Measurements from ENCODE around the gene MAP2K1. TPM values are rescaled to one million over a fixed set of nuclear protein-coding genes. Genes with fewer than 3 reads are reported as not detected.
A peak's percentile ranks its signal among the peaks of the same experiment; 100 is the strongest.
"Not testable (repeated sequence)": the region's sequence is repeated elsewhere in the genome, so short reads cannot be mapped to it uniquely, and the experiment has no call there.

Gene MAP2K1
- total RNA-seq, 2 donors from 2014 or later: 121 to 134 TPM

DNA sequence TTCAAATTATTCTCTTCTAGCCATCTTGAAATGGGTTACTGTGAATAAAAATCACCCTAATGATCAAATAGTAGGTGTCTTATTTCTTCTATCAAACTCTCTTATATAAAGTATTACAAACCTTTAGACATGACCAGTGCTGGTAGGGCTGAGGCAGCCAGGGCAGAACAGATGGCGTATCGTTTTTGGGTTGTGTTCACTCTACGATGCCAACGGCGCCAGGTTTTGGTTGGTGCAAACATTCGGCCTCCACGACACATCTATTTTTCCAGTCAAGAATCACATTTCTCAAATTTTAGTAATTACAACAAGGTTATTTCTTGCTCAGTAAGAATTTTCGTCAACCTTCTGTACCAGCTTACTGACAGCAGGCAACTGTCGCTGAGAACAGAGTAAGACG is 115.8 kb downstream of the MAP2K1 start:
- Mint-ChIP-seq H3K27me3 (no peaks in the 10 kb centered on the region), H3K36me3 (peaks cover 46% of the 10 kb centered on the region), H3K4me3 (peak overlapping the region; percentile 94), H3K27ac (peak overlapping the region; percentile 93), H3K9me3 (no peaks in the 10 kb centered on the region), H3K4me1 (ENCODE audit: low read depth in 2 of 2) (peaks cover 36 to 51% of the 10 kb centered on the region in 2 donors)
- no peak for DNase-seq (ENCODE audit: low spot score)
- ATAC-seq: no peak

DNA sequence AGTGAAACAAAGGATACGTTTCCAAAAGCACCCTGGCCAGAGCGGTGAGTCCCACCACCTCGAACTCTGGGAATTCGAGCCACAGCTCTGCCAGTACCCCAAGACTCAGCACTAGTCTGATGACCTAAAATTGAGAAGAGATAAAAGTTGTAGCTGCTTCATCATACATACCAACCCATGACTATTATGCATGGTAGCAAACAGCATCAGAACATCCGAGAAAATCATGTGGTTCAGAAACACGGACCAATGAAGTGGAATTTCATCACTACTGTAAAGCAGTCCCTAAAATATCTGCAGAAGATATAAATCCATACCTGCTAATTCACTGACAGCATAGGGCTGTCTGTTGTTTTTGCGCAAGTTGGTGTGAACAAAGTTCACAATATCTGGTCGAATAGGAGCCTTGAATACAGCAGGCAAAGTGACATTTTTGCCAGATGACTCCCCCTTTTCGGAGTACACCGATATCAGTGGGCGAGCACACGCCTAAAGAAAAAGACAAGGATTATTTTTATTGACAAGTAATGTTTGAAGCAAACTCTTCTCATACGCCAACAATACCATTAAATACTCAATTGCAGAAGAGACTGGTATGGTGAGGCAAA is 116.4 kb downstream of the MAP2K1 start:
- peak overlapping the region; percentile 93 for H3K27ac Mint-ChIP-seq
- H3K9me3 Mint-ChIP-seq; ATAC-seq; H3K27me3 Mint-ChIP-seq; DNase-seq (ENCODE audit: low spot score): not testable (repeated sequence)
- H3K4me1 Mint-ChIP-seq (ENCODE audit: low read depth in 2 of 2): peaks cover 31 to 47% of the 10 kb centered on the region in 2 donors
- peak overlapping the region; percentile 94 for H3K4me3 Mint-ChIP-seq
- peaks cover 42% of the 10 kb centered on the region for H3K36me3 Mint-ChIP-seq

DNA sequence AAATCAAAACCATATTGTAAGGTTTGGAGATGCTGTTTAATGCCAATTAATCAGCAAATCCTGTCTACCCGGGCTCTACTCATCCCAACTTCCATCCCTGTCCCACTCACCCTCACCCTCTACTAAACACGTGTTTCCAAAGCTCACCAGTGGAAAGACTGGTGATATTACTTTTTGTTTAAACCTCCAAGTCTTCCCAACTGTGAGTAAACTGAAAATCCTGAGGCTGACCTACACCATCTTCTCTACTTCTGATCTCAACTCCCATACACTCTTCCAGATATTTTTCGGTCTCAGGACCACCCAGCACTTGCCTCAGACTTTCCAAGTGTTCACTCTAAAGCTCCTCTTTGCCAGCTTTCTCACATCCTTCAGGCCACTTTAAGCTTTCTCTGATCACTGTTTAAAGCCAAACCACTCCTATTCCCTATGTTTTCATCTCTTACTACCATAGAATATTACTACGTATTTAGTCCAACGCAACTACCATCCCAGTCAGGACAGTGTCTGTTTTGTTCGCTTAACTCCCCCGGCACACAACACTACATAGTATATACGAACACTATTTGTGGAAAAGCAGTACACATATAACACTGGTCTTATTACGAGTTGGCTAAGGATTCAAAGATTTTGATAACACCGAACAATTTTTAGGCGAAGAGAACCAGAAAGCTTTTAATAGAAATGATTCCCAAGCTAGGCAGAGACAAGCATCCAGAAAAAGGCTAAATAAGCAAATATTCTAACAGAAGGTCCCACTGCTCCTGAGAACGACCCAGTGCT is 117.3 kb downstream of the MAP2K1 start:
- ATAC-seq (no peak), DNase-seq (ENCODE audit: low spot score) (no peak)
- Mint-ChIP-seq H3K4me3 (peak overlapping the region; percentile 94), H3K36me3 (peaks cover 40% of the 10 kb centered on the region), H3K9me3 (no peaks in the 10 kb centered on the region), H3K27me3 (no peaks in the 10 kb centered on the region), H3K27ac (peak overlapping the region; percentile 93), H3K4me1 (ENCODE audit: low read depth in 2 of 2) (peaks cover 30 to 44% of the 10 kb centered on the region in 2 donors)

DNA sequence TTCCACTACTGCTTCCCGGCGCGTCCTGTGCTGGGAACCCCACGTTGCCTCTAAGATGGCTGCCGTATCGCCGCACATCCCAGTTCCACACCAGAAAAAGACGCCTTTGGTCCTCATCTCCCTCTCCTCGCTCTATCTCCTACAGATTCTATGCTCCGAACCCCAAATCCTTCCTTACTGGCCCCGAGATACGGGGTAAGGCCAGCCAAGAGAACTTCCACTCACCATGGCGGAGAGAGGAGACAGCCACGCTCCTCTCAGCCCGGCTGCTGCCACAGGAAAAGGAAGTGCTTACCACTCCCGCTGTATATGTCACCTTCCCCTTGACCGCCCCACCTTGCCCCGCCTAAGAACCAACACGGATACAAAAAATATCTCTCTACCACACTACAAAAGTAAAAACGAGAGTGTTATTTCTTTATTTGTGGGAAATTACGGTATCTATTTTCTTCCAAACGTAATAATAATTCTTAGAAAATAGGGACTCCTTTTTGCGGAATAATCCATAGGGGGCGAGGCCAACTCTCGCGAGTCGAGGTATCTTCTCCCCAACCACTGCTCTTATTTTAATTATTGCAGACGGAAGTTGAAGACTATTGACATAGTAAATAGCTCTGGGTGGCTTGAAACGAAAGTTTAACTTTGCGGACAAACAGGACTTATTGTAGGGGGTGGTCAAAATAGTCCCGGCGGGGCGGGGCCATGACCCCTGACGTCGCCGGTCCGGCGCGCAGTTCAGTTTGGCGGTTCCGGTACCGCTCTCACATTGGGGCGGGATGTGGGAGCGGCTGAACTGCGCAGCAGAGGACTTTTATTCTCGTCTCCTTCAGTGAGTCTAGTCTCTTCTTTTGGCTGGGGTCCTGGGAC is 118.1 kb downstream of the MAP2K1 start, which contains the start of the genes RPL4 and ZWILCH:
Gene RPL4 (minus strand): TSS at position 293 of the 867 bp plus-strand sequence. CDS start 65 bp downstream, at position 228.
Gene ZWILCH (plus strand): TSS at position 764 of the 867 bp plus-strand sequence. CDS start 13 bp downstream, at position 777.
- peak; percentile 93 to 94 for ATAC-seq

DNA sequence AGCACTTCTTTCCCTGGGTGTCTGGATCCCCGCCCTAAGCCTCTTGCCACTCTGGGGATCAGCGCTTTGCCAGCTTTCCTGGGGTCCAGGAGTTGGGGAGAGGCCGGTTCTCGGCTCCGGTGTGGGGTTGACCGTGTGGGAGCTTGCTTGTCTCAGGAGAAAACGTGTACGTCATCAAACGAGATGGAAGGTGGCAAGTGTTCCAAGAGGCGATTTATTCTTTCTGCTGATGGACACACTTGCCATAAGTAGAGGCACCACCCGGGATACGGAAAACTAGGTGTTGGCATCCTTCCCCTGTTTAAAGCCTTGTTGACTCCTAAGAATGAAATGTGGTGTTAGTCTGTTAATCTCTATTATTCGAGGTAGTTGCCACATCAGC is 118.7 kb downstream of the MAP2K1 start:
- peaks cover 24 to 31% of the 10 kb centered on the region in 2 donors for H3K4me1 Mint-ChIP-seq (ENCODE audit: low read depth in 2 of 2)
- no peaks in the 10 kb centered on the region for H3K9me3 Mint-ChIP-seq
- H3K27ac Mint-ChIP-seq: peak overlapping the region; percentile 93
- peaks cover 30% of the 10 kb centered on the region for H3K36me3 Mint-ChIP-seq
- ATAC-seq (peak in 1 of 2 donors; percentile 42), DNase-seq (ENCODE audit: low spot score) (no peak)
- no peaks in the 10 kb centered on the region for H3K27me3 Mint-ChIP-seq
- H3K4me3 Mint-ChIP-seq: peak overlapping the region; percentile 94

More for the DNA sequence above, 118.1 kb downstream of the MAP2K1 start, which contains the start of the genes RPL4 and ZWILCH:
- Mint-ChIP-seq H3K36me3 (peaks cover 36% of the 10 kb centered on the region), H3K4me1 (ENCODE audit: low read depth in 2 of 2) (peaks cover 28 to 37% of the 10 kb centered on the region in 2 donors), H3K27ac (peak within 1 kb of the TSS; percentile 93), H3K9me3 (no peaks in the 10 kb centered on the region), H3K27me3 (no peaks in the 10 kb centered on the region), H3K4me3 (peak within 1 kb of the TSS; percentile 94)
- DNase-seq (ENCODE audit: low spot score): peak; percentile 85

DNA sequence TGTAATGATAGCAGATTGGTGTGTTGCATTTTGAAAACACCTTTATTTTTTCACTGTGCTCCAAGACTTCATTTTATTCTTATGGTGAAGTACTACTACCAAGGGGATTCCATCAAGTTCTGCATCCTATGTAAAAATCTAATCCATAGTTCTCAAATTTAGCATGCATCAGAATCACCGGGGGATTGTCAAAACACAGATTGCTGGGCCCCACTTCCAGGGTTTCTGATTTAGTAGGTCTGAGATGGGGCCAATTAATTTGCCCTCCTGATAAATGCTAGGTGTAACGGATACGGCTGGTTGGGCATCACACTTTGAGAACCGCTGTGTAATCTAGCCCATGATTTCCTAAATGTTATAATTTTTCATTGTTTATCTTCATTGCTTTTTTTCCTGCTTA is 119.1 kb downstream of the MAP2K1 start:
- Mint-ChIP-seq H3K27me3 (no peaks in the 10 kb centered on the region), H3K4me1 (ENCODE audit: low read depth in 2 of 2) (peaks cover 24 to 29% of the 10 kb centered on the region in 2 donors), H3K4me3 (peak overlapping the region; percentile 94), H3K36me3 (peaks cover 30% of the 10 kb centered on the region), H3K27ac (peak overlapping the region; percentile 93), H3K9me3 (no peaks in the 10 kb centered on the region)
- ATAC-seq: no peak
- DNase-seq (ENCODE audit: low spot score): no peak

DNA sequence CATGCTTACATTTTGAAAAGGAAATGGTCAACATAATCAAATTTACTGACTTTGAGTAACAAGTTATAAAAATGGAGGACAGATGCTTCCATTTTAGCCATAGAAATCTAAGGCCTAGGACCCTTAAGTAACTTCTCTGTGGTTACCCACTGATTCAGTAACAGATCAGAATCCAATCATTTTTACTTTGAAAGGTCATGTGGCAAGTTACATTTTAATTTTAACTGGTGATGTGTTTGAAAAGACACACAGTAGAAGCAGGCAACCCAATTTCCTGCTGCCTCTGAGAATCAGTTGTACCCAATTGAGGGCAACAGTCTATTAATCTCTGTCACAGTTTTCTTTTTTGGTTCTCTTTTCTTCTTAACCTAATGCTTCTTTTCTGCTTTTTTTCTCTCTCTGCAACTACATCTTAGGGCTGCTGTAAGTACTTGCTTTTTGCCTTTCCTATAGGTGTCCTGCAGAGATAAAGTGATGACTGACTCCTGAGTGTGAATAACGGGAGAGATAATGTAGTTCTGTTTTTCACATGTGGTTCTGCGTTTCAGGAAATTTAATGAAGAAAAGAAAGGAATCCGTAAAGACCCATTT is 121.7 kb downstream of the MAP2K1 start:
- peaks cover 20% of the 10 kb centered on the region for H3K36me3 Mint-ChIP-seq
- H3K4me3 Mint-ChIP-seq: no peak overlapping the region
- no peak overlapping the region for H3K27ac Mint-ChIP-seq
- H3K9me3 Mint-ChIP-seq: no peaks in the 10 kb centered on the region
- H3K4me1 Mint-ChIP-seq (ENCODE audit: low read depth in 2 of 2): peaks cover 14 to 20% of the 10 kb centered on the region in 2 donors
- DNase-seq (ENCODE audit: low spot score) (no peak), ATAC-seq (no peak)
- H3K27me3 Mint-ChIP-seq: no peaks in the 10 kb centered on the region

DNA sequence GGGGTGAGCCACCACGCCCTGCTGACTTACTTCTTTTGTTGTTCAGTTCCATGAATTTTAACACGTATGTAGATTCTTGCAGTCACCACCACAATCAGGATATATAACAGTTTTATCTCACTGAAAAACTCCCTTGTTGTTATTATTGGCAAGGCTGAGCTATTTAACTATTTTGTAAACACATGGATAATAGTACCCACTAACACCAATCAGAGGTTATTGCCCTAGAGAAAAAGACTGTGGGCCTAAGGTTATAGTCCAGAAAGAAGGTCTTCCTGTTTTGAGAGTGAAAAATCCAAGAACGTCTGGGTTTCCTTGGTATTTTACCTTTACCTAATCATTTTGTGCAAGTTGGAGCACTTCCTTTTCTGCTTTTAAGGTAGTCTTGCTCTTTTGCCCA is 127.9 kb downstream of the MAP2K1 start:
- Mint-ChIP-seq H3K27me3 (no peaks in the 10 kb centered on the region), H3K9me3 (no peaks in the 10 kb centered on the region)
- no peak for ATAC-seq

DNA sequence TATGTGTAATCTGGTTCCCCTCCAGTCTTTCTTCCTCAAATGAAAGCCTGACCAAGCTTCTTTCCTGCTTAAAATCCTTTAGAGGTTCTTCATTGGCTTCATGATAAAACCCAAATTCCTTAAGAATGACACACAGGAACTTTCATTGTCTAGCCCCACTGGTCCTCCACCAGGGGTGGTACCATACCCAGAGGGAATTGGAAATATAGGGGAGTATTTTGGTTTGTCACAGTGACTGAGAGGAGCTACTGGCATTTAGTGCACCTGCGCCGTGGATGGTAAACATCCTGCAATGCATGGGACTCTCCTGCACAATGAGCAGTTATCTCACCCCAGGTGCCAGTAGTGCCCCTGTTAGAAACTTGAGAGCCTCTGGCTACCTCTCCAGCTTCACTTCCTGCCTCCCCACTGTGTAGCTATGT is 129.2 kb downstream of the MAP2K1 start:
- H3K27me3 Mint-ChIP-seq: no peaks in the 10 kb centered on the region
- ATAC-seq (no peak), DNase-seq (ENCODE audit: low spot score) (no peak)
- H3K4me1 Mint-ChIP-seq (ENCODE audit: low read depth in 2 of 2): no peaks in the 10 kb centered on the region
- H3K9me3 Mint-ChIP-seq: no peaks in the 10 kb centered on the region
- no peak overlapping the region for H3K27ac Mint-ChIP-seq
- peaks cover 27% of the 10 kb centered on the region for H3K36me3 Mint-ChIP-seq
- no peak overlapping the region for H3K4me3 Mint-ChIP-seq

More for the DNA sequence above, 127.9 kb downstream of the MAP2K1 start:
- Mint-ChIP-seq H3K4me1 (ENCODE audit: low read depth in 2 of 2) (no peaks in the 10 kb centered on the region), H3K36me3 (peaks cover 27% of the 10 kb centered on the region), H3K4me3 (no peak overlapping the region), H3K27ac (no peak overlapping the region)
- no peak for DNase-seq (ENCODE audit: low spot score)

DNA sequence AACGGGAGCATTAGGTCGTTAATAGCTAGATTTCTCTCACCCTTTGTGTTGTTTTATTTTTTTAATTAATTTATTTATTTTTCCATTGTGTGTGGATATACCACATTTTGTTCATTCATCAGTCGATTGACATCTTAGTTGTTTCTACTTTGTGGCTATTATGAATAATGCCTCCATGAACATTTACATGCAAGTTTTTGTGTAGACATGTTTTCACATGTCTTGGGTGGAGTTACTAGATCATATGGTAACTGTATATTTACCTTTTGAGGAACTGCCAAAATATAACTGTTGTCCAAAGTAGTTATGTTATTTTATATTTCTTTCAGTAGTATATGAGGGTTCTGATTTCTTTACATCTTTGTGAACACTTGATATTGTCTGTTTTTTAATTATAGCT is 137.2 kb downstream of the MAP2K1 start:
- ATAC-seq (no peak), DNase-seq (ENCODE audit: low spot score) (no peak)
- no peaks in the 10 kb centered on the region for H3K27me3 Mint-ChIP-seq
- H3K4me1 Mint-ChIP-seq (ENCODE audit: low read depth in 2 of 2): peaks cover 4 to 10% of the 10 kb centered on the region in 2 donors
- H3K9me3 Mint-ChIP-seq: no peaks in the 10 kb centered on the region
- H3K4me3 Mint-ChIP-seq: no peak overlapping the region
- peaks cover 22% of the 10 kb centered on the region for H3K36me3 Mint-ChIP-seq
- H3K27ac Mint-ChIP-seq: no peak overlapping the region

DNA sequence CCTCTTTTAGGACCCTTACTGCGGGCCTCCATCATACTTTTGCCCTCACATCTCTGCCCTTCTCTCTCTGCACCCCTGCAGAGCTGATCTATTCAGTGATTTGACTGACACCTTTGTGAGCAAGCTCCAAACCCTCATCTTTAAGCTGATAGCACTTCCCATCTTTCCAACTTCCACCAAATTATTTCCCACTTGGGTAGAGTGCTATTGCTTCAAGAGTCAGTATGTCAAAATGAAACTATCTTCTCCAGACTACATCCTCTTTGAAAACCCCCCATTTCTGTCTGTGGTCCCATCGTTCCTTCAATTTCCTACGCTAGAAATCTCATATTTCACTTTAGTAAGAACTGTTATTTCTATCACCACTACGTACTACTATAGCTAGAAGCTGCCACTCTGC is 138.1 kb downstream of the MAP2K1 start:
- no peak for ATAC-seq
- Mint-ChIP-seq H3K36me3 (peaks cover 29% of the 10 kb centered on the region), H3K9me3 (no peaks in the 10 kb centered on the region), H3K4me3 (no peak overlapping the region), H3K27me3 (no peaks in the 10 kb centered on the region), H3K27ac (no peak overlapping the region), H3K4me1 (ENCODE audit: low read depth in 2 of 2) (peaks cover 4 to 10% of the 10 kb centered on the region in 2 donors)
- DNase-seq (ENCODE audit: low spot score): no peak

DNA sequence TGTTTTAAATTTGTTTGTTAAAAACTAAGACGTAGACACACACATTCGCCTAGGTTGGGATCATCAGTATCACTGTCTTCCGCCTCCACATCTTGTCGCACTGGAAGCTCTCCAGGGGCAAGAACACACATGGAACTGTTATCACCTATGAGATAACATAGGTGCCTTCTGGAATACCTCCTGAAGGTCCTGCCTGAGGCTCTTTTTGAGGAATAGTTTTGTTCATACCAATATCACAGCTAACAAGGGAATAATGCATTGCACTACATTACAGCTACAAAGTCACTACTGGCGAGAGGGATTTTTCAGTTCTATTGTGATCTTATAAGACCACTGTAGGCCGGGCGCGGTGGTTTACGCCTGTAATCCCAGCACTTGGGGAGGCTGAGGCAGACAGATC is 148.3 kb downstream of the MAP2K1 start:
- H3K4me1 Mint-ChIP-seq (ENCODE audit: low read depth in 2 of 2): no peaks in the 10 kb centered on the region
- DNase-seq (ENCODE audit: low spot score): no peak
- ATAC-seq: no peak
- no peak overlapping the region for H3K4me3 Mint-ChIP-seq
- H3K27ac Mint-ChIP-seq: no peak overlapping the region
- peaks cover 18% of the 10 kb centered on the region for H3K36me3 Mint-ChIP-seq
- no peaks in the 10 kb centered on the region for H3K27me3 Mint-ChIP-seq
- H3K9me3 Mint-ChIP-seq: no peaks in the 10 kb centered on the region
